ENCODE measurements around the gene EBNA1BP2. TPM values are rescaled to one million over a fixed set of nuclear protein-coding genes. Genes with fewer than 3 reads are reported as not detected.
"Not testable (repeated sequence)": the region's sequence is repeated elsewhere in the genome, so short reads cannot be mapped to it uniquely, and the experiment has no call there.

The EBNA1BP2 gene
- total and polyA plus RNA-seq, 10 of the 15 experiments (the other 5 are each of a cell fraction or from before 2014, with no cell fraction given) = 57.5 to 275 (median 133) TPM

- TF ChIP-seq ZBTB40 (IDR thresholded peaks at IDR 0.05; ENCODE audit: borderline replicate concordance) = no peak
- no peak for TF ChIP-seq KAT2A (conservative IDR thresholded peaks at IDR 0.05; ENCODE audit: control insufficient read depth, low read depth, low read length)
- no peak for TF ChIP-seq ZBTB11 (CRISPR knock-in tag; IDR thresholded peaks at IDR 0.05)
- TF ChIP-seq PAX5 (IDR thresholded peaks at IDR 0.05; ENCODE audit: borderline replicate concordance, low read depth, low read length) = no peak
Measured at GRCh38 chr1:43140010-43140409, 32.1 kb downstream of the EBNA1BP2 start (continued).

- H3K9ac ChIP-seq (ENCODE audit: control insufficient read depth, insufficient read depth, low read length); H4K20me1 ChIP-seq (ENCODE audit: control insufficient read depth, insufficient read depth); POLR2A ChIA-PET; H3K27me3 ChIP-seq (replicated peaks in 1 of 2; ENCODE audit: control insufficient read depth in 2 of 2, insufficient read depth in 2 of 2, low read length in 1 of 2); H3K4me3 ChIP-seq; H2AFZ ChIP-seq (ENCODE audit: control insufficient read depth, low read depth, low read length); in situ Hi-C loops (cut with MboI); DNase-seq (ENCODE audit: low read depth, low spot score); H3K4me1 ChIP-seq (ENCODE audit: control insufficient read depth, insufficient read depth, low read length); H3K4me2 ChIP-seq (ENCODE audit: control insufficient read depth, insufficient read depth); RAD21 ChIA-PET (ENCODE audit: unreplicated experiment); intact Hi-C loops (cut with micrococcal nuclease; ENCODE audit: unreplicated experiment); H3K9me3 ChIP-seq (replicated peaks; ENCODE audit: control insufficient read depth, insufficient read depth, low read length); H3K27ac ChIP-seq (ENCODE audit: control insufficient read depth, insufficient read depth); CTCF ChIA-PET; BruUV-seq (replicated peaks); FAIRE-seq; H3K36me3 ChIP-seq (ENCODE audit: control insufficient read depth in 2 of 2, insufficient read depth in 2 of 2, low read length in 1 of 2); H3K79me2 ChIP-seq (ENCODE audit: control insufficient read depth, insufficient read depth, low read length); ATAC-seq: not testable (repeated sequence)
- WGBS (ENCODE audit: insufficient coverage, insufficient replicate concordance, low lambda C conversion rate, missing lambda C conversion rate) = 34% methylated on average over 8 of the region's 8 CpGs
- SMC1A ChIA-PET (ENCODE audit: uncharacterized antibody, unreplicated experiment) = interaction anchor here (1.0 kb wide), 1 partner anchor 275 kb away, joined by 4 read pairs; no protein-coding TSS in a partner anchor
Measured at GRCh38 chr1:43139295-43139694, 32.8 kb downstream of the EBNA1BP2 start.
